ENCODE measurements around the gene ENTR1.

The ENTR1 gene

GRCh38 chr9:136363106-136363948 is 47.1 kb downstream of the ENTR1 start, which contains the start of gene DNLZ:
TSS of gene DNLZ (minus strand) at chr9:136363744. CDS start at chr9:136363714, 30 bp downstream.
- peak; percentile 84 to 97 (median 86) for DNase-seq (ENCODE audit: low read depth in 3 of 3, low spot score in 1 of 3)

GRCh38 chr9:136362450-136362784 is 48.0 kb downstream of the ENTR1 start:
- no peak for DNase-seq (ENCODE audit: low read depth in 3 of 3, low spot score in 1 of 3)

- DNase-seq (ENCODE audit: low read depth in 3 of 3, low spot score in 1 of 3), result no peak
These were observed 48.5 kb downstream of the ENTR1 start for GRCh38 chr9:136361754-136362449.

GRCh38 chr9:136361047-136361753 is 49.2 kb downstream of the ENTR1 start:
- no peak for DNase-seq (ENCODE audit: low read depth in 3 of 3, low spot score in 1 of 3)

GRCh38 chr9:136359774-136360718 is 50.4 kb downstream of the ENTR1 start:
- no peak for DNase-seq (ENCODE audit: low read depth in 3 of 3, low spot score in 1 of 3)

DNA sequence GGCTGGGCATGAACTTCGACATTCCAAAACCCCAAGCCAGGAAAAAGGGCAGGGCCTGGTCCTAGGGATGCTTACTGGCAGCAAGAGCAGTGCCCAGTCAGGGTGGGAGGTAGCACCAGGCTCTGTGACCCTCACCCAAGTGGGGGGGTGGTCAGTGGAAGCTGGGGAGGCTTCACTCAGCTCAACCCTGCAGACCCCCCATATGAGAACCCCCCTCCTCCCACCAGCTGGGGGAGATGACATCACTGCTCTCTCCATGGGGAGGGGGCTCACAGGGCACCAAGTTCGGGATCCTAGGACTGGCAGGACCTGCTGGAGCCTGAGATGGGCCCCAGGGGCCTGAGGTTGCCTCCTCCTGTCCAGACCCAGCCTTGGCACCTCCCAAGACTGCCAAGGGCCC is 51.5 kb downstream of the ENTR1 start:
- no peak for DNase-seq (ENCODE audit: low read depth in 3 of 3, low spot score in 1 of 3)

DNA sequence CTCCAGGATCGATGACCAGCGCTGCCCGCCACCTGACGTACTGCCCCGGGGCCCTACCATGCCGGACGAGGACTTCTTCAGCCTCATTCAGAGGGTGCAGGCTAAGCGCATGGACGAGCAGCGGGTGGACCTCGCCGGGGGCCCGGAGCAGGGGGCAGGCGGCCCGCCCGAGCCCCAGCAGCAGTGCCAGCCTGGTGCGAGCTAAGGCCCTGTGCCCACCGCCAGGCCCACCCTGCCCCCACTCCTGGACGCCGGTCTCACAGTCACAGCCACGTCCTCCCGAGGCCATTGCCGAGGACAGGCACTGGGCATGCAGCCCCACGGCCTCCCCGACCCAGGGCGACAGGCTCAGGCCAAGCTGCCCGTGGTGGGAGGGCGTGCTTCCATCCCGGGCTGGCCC is 52.4 kb downstream of the ENTR1 start:
- DNase-seq (ENCODE audit: low read depth in 3 of 3, low spot score in 1 of 3), result no peak

- no peak for DNase-seq (ENCODE audit: low read depth in 3 of 3, low spot score in 1 of 3)
These were observed 53.1 kb downstream of the ENTR1 start for GRCh38 chr9:136357202-136357725.

GRCh38 chr9:136355616-136356557 is 54.5 kb downstream of the ENTR1 start:
- no peak for DNase-seq (ENCODE audit: low read depth in 3 of 3, low spot score in 1 of 3)

DNA sequence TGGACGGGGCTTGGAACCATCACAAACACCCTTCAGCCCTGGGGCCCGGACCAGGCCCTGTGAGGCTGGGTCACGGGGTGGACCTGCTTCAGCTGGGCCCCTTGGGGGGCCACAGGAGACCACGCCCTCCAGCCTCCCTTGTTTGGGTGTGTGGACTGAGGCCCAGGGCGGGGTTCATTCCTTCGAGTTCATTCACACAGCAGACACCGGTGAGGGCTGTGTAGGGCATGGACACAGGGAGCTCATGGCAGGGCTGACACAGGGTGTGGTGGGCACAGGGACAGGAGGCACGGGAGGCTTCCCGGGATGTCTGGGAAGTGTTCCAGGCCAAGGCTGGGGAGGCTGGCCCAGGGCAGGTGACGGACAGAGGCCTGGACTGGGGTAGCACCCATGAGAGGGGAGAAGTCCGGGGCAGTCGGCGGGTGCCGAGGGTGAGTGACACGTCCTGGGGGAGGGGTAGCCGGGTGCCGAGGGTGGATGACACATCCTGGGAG is 55.8 kb downstream of the ENTR1 start:
- no peak for DNase-seq (ENCODE audit: low read depth in 3 of 3, low spot score in 1 of 3)

DNA sequence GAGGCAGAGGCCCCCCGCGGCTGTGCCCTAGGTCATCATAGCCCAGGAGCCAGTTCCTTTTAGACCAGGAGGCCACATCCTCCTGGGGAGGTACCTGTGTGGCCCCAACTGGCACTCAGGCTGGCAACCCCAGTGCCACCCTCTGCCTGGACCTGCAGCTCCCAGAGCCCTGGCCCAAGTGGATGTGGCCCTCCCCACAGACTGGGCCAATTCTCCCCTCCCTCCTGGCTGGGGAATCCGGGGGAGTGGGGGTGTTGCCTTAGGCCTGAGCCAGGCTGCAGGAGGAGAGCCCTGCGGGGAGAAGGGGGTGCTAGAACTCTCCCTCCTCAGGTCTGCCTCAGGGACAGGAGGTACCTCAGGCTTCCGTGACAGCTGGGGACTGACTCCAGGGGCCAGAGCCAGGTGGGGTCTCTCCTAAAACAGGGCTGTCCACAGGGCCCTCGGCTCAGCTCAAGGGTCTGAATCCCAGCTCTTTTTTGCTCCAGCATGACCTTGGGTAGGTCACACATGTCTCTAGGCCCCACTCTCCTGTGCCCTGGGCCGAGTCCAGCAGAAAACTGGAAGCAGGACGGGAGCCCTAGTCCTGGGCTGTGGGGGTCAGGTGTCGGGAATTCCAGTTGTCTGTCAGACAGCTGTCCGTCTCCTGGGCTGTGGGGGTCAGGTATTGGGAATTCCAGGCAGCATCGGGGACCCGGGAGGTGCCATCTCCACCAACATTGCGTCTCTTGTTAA is 56.5 kb downstream of the ENTR1 start:
- no peak for DNase-seq (ENCODE audit: low read depth in 3 of 3, low spot score in 1 of 3)

DNA sequence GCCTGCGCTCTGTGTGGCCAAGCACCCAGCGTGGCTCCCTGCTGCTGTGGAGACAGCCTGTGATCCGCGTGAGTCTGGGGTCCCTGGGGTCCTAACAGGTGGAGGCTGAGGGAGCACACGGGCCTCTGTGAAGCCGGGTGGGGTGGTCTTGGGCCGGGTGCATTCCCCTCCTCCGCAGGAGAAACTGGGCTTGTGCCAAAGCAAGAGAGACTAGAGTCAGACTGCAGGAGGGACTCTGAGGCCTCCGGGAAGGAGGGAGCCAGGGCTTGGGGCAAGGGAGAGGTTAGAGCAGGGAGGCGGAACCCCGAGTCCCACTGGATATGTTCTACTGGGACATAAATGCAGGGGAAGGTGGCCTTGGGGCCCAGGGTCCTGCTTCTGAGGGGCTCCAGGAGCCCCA is 57.3 kb downstream of the ENTR1 start:
- DNase-seq (ENCODE audit: low read depth in 3 of 3, low spot score in 1 of 3), result no peak

- no peak for DNase-seq (ENCODE audit: low read depth in 3 of 3, low spot score in 1 of 3)
These were observed 57.7 kb downstream of the ENTR1 start for GRCh38 chr9:136352682-136353081.
